ENCODE measurements around the gene SHISAL2A.

Gene SHISAL2A

DNA sequence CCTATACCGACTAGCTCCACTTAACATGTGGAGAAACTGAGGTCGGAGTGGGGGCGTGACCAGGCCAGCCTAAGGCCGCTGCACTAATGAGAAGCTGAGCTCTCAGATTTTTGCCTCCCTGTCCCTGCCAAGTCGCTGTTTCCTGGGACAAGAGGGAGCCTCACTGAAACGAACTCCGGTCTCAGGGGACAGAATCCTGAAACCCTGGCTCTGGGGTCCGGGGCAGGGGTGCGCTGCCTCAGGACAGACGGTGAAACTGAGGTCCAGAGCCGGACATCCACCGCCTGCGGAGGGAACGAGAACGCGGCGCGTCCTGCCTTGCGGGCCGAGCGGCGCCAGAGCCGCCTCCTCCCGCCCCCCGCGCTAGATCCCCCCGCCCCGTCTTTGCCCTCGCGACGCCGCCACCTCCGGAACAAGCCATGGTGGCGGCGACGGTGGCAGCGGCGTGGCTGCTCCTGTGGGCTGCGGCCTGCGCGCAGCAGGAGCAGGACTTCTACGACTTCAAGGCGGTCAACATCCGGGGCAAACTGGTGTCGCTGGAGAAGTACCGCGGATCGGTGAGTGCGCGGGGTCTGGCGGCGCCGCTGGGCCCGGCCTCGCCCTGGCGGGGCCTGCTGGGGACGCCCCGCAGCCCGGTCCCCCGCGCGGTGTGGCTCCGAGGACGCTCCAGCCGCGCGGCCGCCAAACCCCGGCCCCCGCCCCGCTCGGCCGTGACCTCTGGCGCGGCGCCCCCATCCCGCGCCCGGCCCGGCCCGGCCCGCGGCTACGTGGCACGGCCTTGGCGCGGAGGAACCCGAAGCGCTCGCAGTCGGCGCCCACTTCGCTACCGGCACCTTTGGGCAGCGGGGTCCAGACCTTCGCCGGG is 30.7 kb upstream of the SHISAL2A start, which contains the start of gene GPX7:
Gene GPX7, plus strand, starts transcription at position 381 of the 865 bp plus-strand sequence. Its CDS starts 39 bp downstream, at position 420.
- DNase-seq (ENCODE audit: extremely low spot score) = no peak
- TF ChIP-seq SP1 (IDR thresholded peaks at IDR 0.05) (no peak), LEF1 (IDR thresholded peaks at IDR 0.05; ENCODE audit: borderline replicate concordance) (no peak), TARDBP (IDR thresholded peaks at IDR 0.05) (no peak), FOXM1 (IDR thresholded peaks at IDR 0.05; ENCODE audit: borderline replicate concordance) (no peak), NFRKB (IDR thresholded peaks at IDR 0.05) (no peak), FOXA1 (IDR thresholded peaks at IDR 0.05) (no peak), ARNT (IDR thresholded peaks at IDR 0.05) (no peak), L3MBTL2 (conservative IDR thresholded peaks at IDR 0.05) (no peak), HDGF (IDR thresholded peaks at IDR 0.05; ENCODE audit: borderline replicate concordance) (no peak), SUZ12 (IDR thresholded peaks at IDR 0.05) (no peak), CTBP1 (IDR thresholded peaks at IDR 0.05; ENCODE audit: borderline replicate concordance) (no peak), BHLHE40 (IDR thresholded peaks at IDR 0.05; ENCODE audit: borderline replicate concordance) (no peak), ZNF384 (IDR thresholded peaks at IDR 0.05) (no peak), ELF4 (IDR thresholded peaks at IDR 0.05) (no peak), FOXK2 (IDR thresholded peaks at IDR 0.05) (no peak)
- TF ChIP-seq, protein P1, sequence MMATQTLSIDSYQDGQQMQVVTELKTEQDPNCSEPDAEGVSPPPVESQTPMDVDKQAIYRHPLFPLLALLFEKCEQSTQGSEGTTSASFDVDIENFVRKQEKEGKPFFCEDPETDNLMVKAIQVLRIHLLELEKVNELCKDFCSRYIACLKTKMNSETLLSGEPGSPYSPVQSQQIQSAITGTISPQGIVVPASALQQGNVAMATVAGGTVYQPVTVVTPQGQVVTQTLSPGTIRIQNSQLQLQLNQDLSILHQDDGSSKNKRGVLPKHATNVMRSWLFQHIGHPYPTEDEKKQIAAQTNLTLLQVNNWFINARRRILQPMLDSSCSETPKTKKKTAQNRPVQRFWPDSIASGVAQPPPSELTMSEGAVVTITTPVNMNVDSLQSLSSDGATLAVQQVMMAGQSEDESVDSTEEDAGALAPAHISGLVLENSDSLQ (IDR thresholded peaks at IDR 0.05) = no peak
- ChIA-PET CTCF (no interaction called here), POLR2A (no interaction called here)

DNA sequence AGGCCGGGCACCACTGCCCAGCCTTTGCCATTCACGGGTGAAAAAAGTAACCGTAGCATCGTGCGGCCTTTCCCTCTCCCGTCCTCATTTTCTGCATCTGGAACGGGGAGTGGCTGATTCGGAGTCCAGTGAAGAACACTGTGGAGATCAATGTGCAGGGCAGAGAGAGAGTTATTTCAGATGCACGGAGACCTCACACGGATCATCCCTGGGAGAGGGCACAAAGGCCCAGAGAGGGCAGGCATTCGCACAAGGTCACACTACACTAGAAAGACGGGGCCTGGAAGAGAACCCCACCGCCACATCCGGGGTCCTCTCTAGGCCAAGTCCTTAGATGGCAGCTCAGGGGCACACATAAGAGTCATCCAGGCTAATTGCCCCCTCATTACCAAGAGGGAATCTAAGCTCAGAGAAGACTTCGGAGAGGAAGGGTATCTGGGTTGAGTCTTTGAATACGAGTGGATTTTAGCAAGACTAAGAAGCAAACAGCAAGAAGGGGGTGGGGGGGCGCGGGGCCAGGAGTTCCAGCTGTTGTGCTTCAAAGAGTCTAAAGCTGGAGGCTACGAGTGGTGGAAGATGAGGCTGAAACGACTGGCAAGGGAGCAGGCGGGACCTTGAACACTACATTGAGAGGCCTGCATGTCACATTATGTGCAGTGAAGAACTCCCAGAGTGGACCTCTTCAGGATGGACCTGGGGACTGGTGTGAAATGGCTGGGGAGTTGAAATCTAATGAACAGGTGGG is 29.9 kb upstream of the SHISAL2A start:
- ChIA-PET POLR2A (no interaction called here), CTCF (no interaction called here)
- TF ChIP-seq BHLHE40 (IDR thresholded peaks at IDR 0.05; ENCODE audit: borderline replicate concordance) (no peak), LEF1 (IDR thresholded peaks at IDR 0.05; ENCODE audit: borderline replicate concordance) (no peak), SUZ12 (IDR thresholded peaks at IDR 0.05) (no peak), FOXM1 (IDR thresholded peaks at IDR 0.05; ENCODE audit: borderline replicate concordance) (no peak), HDGF (IDR thresholded peaks at IDR 0.05; ENCODE audit: borderline replicate concordance) (no peak), ZNF384 (IDR thresholded peaks at IDR 0.05) (no peak)
- TF ChIP-seq, protein P1 (IDR thresholded peaks at IDR 0.05) = no peak
- DNase-seq (ENCODE audit: extremely low spot score) = no peak

DNA sequence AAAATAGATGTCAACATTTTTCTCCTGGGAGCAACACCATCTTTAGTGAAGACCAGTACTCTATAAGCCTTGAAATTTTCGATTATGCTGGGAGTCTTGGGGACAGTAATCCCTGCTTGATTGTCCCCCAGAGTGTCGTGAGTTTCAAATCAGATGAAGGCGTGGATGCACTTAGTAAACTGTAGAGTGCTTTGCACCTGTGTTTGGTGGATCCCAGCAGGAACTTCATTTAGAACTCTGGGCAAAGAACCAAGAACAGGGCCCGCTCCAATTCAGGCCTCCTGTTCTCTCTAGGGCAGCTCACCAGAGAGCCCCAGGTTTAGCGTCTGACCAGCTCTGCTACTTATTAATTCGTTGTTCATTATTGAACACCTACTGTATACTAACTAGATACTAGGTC is 29.3 kb upstream of the SHISAL2A start:
- CTCF ChIA-PET = no interaction called here

DNA sequence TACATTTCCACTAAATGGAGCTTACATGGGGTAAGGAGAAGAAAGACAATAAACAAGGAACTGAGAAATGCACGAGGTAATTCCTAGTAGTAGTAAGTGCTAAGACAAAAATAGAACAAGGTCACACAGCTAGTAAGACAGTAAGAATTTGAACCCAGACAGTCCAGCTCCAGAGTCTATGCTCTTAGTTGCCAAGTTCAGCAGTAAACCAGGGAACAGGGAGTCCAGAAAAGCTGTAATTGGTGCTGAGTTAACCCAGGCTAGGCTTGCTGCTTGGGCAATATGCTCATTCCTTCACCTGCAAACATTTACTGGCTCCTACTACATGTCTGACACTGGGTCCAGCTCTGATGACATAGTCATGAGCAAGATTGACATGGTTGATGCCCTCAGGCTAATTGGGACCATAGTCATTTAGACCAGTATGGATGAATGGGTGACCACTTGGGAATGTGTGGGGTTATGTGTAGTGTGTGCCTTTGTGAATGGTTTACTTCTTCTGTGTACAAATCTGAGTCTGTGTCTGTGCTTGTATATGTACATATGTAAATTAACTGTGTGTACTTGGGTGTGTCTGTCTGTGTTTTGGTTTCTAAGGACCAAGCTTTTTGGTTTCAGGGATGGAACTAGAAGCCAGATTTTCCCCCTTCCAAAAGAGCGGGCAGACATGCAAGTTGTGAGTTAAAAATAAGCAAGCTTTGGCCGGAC is 28.8 kb upstream of the SHISAL2A start:
- POLR2A ChIA-PET = no interaction called here
- CTCF ChIA-PET = no interaction called here
- TF ChIP-seq LEF1 (IDR thresholded peaks at IDR 0.05; ENCODE audit: borderline replicate concordance) (no peak), TARDBP (IDR thresholded peaks at IDR 0.05) (no peak), HDGF (IDR thresholded peaks at IDR 0.05; ENCODE audit: borderline replicate concordance) (no peak), NFRKB (IDR thresholded peaks at IDR 0.05) (no peak)
- no peak for DNase-seq (ENCODE audit: extremely low spot score)

More for the DNA sequence above, 29.3 kb upstream of the SHISAL2A start:
- DNase-seq (ENCODE audit: extremely low spot score) = no peak
- POLR2A ChIA-PET = no interaction called here
- TF ChIP-seq SUZ12 (IDR thresholded peaks at IDR 0.05) (no peak), L3MBTL2 (conservative IDR thresholded peaks at IDR 0.05) (no peak), SP1 (IDR thresholded peaks at IDR 0.05) (no peak), TARDBP (IDR thresholded peaks at IDR 0.05) (no peak)

DNA sequence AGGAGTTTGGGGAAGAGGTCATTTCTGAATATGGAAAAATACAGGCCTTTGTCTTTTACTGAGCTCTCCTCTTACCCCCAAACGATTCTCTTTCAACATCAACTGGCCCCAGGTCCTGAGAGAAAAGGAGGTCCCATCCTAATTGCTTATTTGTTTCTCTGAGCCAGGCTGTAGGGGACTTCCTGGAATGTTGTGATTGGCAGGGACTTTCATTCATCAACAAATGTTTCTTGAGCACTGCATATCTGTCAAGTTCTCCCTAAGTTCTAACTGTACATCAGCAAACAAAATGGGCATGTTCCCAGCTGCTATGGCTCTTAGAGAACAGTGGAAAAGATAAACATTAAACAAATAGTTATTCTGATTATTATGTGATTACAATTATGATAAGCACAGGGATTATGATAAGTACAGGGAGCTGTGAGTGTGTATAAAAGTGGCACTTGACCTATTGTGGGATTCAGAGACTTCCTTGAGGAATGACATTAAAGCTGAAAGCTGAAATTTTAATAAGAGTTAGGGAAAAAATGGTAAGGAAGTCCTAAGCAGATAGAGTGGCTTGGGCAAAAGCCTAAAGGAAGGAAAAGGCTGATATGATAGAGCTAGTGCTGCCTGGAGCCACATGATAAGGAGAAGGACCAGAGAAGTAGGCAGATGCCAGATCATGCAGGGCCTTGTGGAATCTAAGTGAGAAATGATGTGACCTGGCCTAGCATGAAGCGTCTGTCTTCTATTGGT is 19.2 kb upstream of the SHISAL2A start:
- CTCF ChIA-PET = no interaction called here
- DNase-seq (ENCODE audit: extremely low spot score) = no peak
- POLR2A ChIA-PET = no interaction called here
- TF ChIP-seq SUZ12 (IDR thresholded peaks at IDR 0.05) = no peak
- no peak for TF ChIP-seq ARNT (IDR thresholded peaks at IDR 0.05)
- no peak for TF ChIP-seq FOXA1 (IDR thresholded peaks at IDR 0.05)
- TF ChIP-seq LEF1 (IDR thresholded peaks at IDR 0.05; ENCODE audit: borderline replicate concordance) = no peak
- TF ChIP-seq, protein P1 (IDR thresholded peaks at IDR 0.05) = 0 out of 2 replicates have a peak, but pooled peaks have one; percentile 3

DNA sequence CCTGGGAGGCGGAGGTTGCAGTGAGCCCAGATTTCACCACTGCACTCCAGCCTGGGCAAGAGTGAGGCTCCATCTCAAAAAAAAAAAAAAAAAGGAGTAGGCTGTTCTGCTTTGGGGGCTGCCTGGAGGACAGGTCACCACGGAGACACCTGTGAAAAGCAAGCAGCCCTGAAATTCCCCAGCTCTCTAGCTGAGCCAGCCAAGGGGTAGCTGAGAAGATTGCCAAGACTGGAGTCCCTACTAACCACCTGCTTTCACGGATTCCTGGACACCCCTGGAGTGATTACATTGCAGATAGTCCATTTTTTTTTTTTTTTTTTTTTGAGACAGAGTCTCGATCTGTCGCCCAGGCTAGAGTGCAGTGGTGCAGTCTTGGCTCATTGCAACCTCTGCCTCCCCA is 18.3 kb upstream of the SHISAL2A start:
- CTCF ChIA-PET = no interaction called here
- TF ChIP-seq SP1 (IDR thresholded peaks at IDR 0.05) (no peak), ARNT (IDR thresholded peaks at IDR 0.05) (no peak), L3MBTL2 (conservative IDR thresholded peaks at IDR 0.05) (no peak), FOXM1 (IDR thresholded peaks at IDR 0.05; ENCODE audit: borderline replicate concordance) (no peak), BHLHE40 (IDR thresholded peaks at IDR 0.05; ENCODE audit: borderline replicate concordance) (no peak)
- no peak for DNase-seq (ENCODE audit: extremely low spot score)
- POLR2A ChIA-PET = no interaction called here

Data from HEK293T (cell line).